ENCODE results near the gene IMMP2L.

IMMP2L gene

DNA sequence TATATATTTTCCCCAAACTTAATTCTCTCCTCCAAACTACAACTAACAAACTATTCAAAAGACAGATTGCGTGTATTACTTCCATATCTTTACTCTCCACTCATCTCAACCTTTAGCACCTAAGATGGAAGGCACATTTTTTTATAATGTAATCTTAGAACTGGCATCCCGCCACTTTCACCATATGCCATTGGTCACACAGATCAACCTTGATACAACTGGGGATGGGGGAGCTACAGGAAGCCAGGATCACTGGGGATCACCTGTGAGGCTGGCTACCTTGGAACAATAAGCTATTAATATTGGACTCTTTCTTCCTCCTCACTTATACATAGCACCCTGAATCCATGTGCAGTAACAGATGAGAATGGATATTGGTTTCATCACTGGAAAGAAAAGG lies 941.0 kb downstream of the IMMP2L start:
- no peak for DNase-seq (ENCODE audit: low read depth)
- H3K4me3 ChIP-seq (ENCODE audit: low read depth, low read length), result no peak overlapping the region
- TF ChIP-seq, protein P1, sequence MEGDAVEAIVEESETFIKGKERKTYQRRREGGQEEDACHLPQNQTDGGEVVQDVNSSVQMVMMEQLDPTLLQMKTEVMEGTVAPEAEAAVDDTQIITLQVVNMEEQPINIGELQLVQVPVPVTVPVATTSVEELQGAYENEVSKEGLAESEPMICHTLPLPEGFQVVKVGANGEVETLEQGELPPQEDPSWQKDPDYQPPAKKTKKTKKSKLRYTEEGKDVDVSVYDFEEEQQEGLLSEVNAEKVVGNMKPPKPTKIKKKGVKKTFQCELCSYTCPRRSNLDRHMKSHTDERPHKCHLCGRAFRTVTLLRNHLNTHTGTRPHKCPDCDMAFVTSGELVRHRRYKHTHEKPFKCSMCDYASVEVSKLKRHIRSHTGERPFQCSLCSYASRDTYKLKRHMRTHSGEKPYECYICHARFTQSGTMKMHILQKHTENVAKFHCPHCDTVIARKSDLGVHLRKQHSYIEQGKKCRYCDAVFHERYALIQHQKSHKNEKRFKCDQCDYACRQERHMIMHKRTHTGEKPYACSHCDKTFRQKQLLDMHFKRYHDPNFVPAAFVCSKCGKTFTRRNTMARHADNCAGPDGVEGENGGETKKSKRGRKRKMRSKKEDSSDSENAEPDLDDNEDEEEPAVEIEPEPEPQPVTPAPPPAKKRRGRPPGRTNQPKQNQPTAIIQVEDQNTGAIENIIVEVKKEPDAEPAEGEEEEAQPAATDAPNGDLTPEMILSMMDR (IDR thresholded peaks at IDR 0.05; ENCODE audit: insufficient read depth, low read depth, low read length, missing control alignments), result no peak

DNA sequence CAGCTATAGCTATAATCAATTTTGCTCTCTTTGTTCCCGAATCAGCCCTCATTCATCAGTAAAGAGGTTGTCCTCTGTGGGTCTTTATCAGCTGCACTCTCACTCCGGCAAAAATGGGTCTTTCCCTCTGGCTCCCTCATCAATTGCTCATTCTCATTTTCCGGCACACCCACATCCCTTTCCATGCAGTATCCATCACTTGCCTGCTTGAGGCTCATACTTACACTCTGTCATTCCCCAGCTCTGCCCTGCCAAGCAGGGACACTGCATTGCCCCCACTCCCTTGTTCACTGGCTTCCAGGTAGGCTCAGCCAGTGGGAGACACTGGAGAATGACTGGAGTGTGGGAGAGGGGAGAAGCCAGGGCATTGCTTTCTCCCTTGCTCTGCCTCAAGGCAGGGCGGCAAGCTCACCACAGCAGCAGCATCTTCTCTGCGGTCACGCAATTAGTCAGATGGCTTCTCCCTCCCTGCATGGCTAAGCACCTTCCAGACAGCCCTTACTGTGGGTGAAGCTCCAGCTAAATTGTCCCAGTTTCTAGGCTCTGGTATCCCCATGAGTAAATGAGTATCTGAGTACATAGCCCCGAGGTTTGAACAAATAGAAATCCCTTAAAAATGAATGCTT lies 942.1 kb downstream of the IMMP2L start:
- no peak overlapping the region for H3K4me3 ChIP-seq (ENCODE audit: low read depth, low read length)
- no peak for DNase-seq (ENCODE audit: low read depth)
- TF ChIP-seq, protein P1 (IDR thresholded peaks at IDR 0.05; ENCODE audit: insufficient read depth, low read depth, low read length, missing control alignments), result no peak
